PC-3 (cell line): ENCODE results near the gene MUL1. TPM values are rescaled to one million over a fixed set of nuclear protein-coding genes. Genes with fewer than 3 reads are reported as not detected.
A peak's percentile ranks its signal among the peaks of the same experiment; 100 is the strongest.

Source experiments
- ATAC-seq: fragments of 200-7000 bp; cut with Tn5 transposase; 2 replicates; pipeline ENCODE4 v1.9.1; 2020; ENCODE audit warnings: mild to moderate bottlenecking, moderate library complexity
- BruUV-seq: library from RNA; stranded (reverse); fragments of 400-500 nt; replicated peaks from 2 replicates; lab custom pipeline; 2021; lab: Mats Ljungman, UMichigan
- CTCF ChIA-PET: fragments of 300-600 bp; sonication (Branson Sonifier 250); formaldehyde crosslinking; loops from one replicate; lab custom pipeline; 2022; ENCODE audit warnings: antibody characterized with exemption; lab: Charles Lee
- POLR2A ChIA-PET: fragments of 300-600 bp; sonication (Branson Sonifier 250); formaldehyde crosslinking; loops from one replicate; lab custom pipeline; 2022; ENCODE audit warnings: antibody characterized with exemption; ENCODE audit not compliant: unreplicated experiment; lab: Charles Lee
- DNase-seq: peaks from one replicate; pipeline ENCODE4 v3.0.0-alpha.2; 2015
- H2AFZ ChIP-seq: fragments of 300-600 bp; sonication (generic); 2 replicates; pipeline ENCODE4 v1.6.0; 2016; ENCODE audit warnings: antibody characterized with exemption, low read length
- H3F3A ChIP-seq: fragments of 300-600 bp; sonication (generic); one replicate; pipeline ENCODE4 v1.6.0; 2017; ENCODE audit warnings: antibody characterized with exemption, low read length, control low read depth, mild to moderate bottlenecking; ENCODE audit not compliant: unreplicated experiment
- H3K27ac ChIP-seq: fragments of 300-600 bp; sonication (generic); 2 replicates; pipeline ENCODE4 v1.5.1; 2016; ENCODE audit warnings: mild to moderate bottlenecking, low read length
- H3K27me3 ChIP-seq: fragments of 300-600 bp; sonication (generic); 2 replicates; pipeline ENCODE4 v1.6.1; 2016; ENCODE audit warnings: low read length, mixed read lengths
- H3K36me3 ChIP-seq: fragments of 300-600 bp; sonication (generic); 2 replicates; pipeline ENCODE4 v1.6.1; 2016; ENCODE audit warnings: low read depth, mixed run types, low read length, mixed read lengths
- H3K4me1 ChIP-seq: fragments of 300-600 bp; sonication (generic); 2 replicates; pipeline ENCODE4 v1.5.1; 2016; ENCODE audit warnings: low read length; ENCODE audit not compliant: insufficient read depth
- H3K4me2 ChIP-seq: fragments of 300-600 bp; sonication (generic); 2 replicates; pipeline ENCODE4 v1.6.0; 2016; ENCODE audit warnings: low read length
- H3K4me3 ChIP-seq: fragments of 300-600 bp; sonication (generic); 2 replicates; pipeline ENCODE4 v1.5.1; 2016; ENCODE audit warnings: mild to moderate bottlenecking, low read length, mixed read lengths
- H3K79me2 ChIP-seq: fragments of 300-600 bp; sonication (generic); 2 replicates; pipeline ENCODE4 v1.6.1; 2017; ENCODE audit warnings: low read length, mixed read lengths
- H3K9ac ChIP-seq: fragments of 300-600 bp; sonication (generic); 2 replicates; pipeline ENCODE4 v1.6.0; 2016; ENCODE audit warnings: mild to moderate bottlenecking, low read length
- H3K9me2 ChIP-seq: fragments of 300-600 bp; sonication (generic); replicated peaks from 2 replicates; pipeline ENCODE4 v1.6.1; 2016; ENCODE audit warnings: mixed run types, low read length, mixed read lengths
- H3K9me3 ChIP-seq: fragments of 300-600 bp; sonication (generic); 2 replicates; pipeline ENCODE4 v1.6.1; 2016; ENCODE audit warnings: low read length, mixed read lengths
- H4K20me1 ChIP-seq: fragments of 300-600 bp; sonication (generic); 2 replicates; pipeline ENCODE4 v1.6.1; 2016; ENCODE audit warnings: low read length, mixed read lengths
- CTCF ChIP-seq: fragments of 300-600 bp; sonication (generic); conservative IDR thresholded peaks from 2 replicates; pipeline ENCODE4 v1.5.1; 2017; ENCODE audit warnings: antibody characterized with exemption, low read depth, mild to moderate bottlenecking, low read length
- EZH2 ChIP-seq: fragments of 300-600 bp; sonication (generic); IDR thresholded peaks from one replicate; pipeline ENCODE4 v1.6.1; 2017; ENCODE audit warnings: antibody characterized with exemption, mild to moderate bottlenecking, low read length; ENCODE audit not compliant: unreplicated experiment
- EZH2phosphoT487 ChIP-seq: fragments of 300-600 bp; sonication (generic); IDR thresholded peaks from 2 replicates; pipeline ENCODE4 v1.6.1; 2018; ENCODE audit warnings: mild to moderate bottlenecking, antibody characterized with exemption, low read length, borderline replicate concordance
- intact Hi-C: fragments of 100-400 bp; cut with micrococcal nuclease; formaldehyde crosslinking; loops from 2 replicates; pipeline ENCODE4 v1.9.0; 2023
- total RNA-seq: library from RNA; depleted of rRNA; stranded (reverse); fragments of >200 nt; gene quantifications from 2 replicates; pipeline ENCODE4 v1.2.3, GENCODE V29; 2014

MUL1 gene
- total RNA-seq, 1 experiment from 2014 or later: 28.9 TPM

DNA sequence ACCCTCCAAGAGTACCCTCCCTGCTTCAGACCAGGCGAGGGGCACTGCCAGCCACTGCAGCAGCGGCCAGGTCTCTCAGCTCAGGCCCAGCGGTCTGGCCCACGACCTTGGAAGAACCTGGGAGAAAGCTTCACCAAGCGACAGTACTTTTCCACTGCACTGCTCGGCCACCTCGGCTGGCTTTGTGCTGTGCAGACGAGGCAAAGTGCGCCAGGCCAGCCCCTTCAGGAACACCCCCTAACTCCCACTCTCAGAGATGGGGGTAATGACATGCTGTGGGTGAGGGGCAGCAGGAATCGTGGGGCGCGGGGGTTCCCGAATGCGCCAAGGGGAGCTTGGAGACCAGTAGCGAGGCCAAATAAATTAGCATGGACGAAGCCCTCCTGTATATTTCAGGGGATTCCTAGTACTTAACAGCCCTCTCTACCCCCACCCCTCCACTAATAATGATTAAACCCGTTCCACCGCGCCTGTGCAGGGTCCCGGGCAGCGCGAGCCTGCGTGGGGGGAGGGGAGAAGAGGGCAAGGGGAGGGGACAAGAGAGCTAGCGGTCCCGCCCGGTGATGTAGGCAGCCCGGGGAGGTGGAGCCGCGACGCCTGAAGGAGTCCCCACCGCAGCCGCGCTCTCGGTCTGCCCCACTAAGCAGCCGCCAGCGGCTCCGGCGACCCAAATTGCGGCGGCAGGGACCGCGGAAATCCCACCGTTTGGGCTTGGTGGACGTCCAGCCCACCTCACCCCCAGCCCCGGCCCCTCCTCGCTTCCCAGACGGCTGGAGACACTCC lies 44.2 kb upstream of the MUL1 start, which contains the start of gene FAM43B:
Gene FAM43B, plus strand, starts transcription at position 629 of the 783 bp plus-strand sequence. CDS start 401 bp downstream, outside the sequence.
- Histone ChIP-seq H3K27me3 (peaks cover 17% of the 10 kb centered on the region), H3K4me3 (peak within 1 kb of the TSS; percentile 52), H3K9me2 (no peaks in the 10 kb centered on the region), H4K20me1 (no peaks in the 10 kb centered on the region), H3K27ac (no peak within 1 kb of the TSS), H3K9me3 (no peaks in the 10 kb centered on the region), H3K9ac (no peak within 1 kb of the TSS), H3F3A (no peaks in the 10 kb centered on the region), H3K4me1 (no peaks in the 10 kb centered on the region; the same call in 1 of the 2 replicates), H3K79me2 (no peaks in the 10 kb centered on the region), H3K36me3 (no peaks in the 10 kb centered on the region), H3K4me2 (peak within 1 kb of the TSS; percentile 69), H2AFZ (peak within 1 kb of the TSS; percentile 30; the same call in 1 of the 2 replicates)
- ChIA-PET POLR2A (no interaction called here), CTCF (no interaction called here)
- intact Hi-C loops: no loop called here
- peak; percentile 25; the same call in 1 of the 2 replicates for ATAC-seq
- DNase-seq: no peak
- TF ChIP-seq EZH2phosphoT487: no peak
- TF ChIP-seq EZH2: no peak
- no peak for TF ChIP-seq CTCF
- BruUV-seq: no TSS peak

DNA sequence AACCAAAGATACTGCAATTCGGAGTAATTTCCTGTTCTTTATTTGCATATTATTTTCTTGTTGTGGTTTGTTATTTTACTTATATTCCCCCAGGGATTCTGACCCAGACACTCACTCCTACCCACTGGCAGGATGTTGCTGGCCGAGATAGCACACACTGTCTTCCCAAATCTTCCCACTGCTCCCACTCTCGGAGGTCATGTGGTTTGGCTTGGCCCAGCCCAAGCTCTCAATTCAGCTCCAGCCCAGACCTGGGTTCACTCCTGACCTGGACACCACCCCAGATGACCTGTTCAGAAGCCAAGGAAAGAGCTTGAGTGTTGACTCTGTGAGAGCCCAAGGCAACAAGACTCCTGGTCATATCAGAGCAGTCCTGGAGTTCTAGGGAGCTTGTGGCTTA lies 43.2 kb upstream of the MUL1 start:
- TF ChIP-seq EZH2: no peak
- no peak for TF ChIP-seq CTCF
- TF ChIP-seq EZH2phosphoT487: no peak
- Histone ChIP-seq H2AFZ (no peak overlapping the region), H3F3A (no peaks in the 10 kb centered on the region), H3K4me1 (no peaks in the 10 kb centered on the region; the same call in 1 of the 2 replicates), H3K36me3 (no peaks in the 10 kb centered on the region), H3K4me2 (no peak overlapping the region), H3K27me3 (peaks cover 17% of the 10 kb centered on the region), H3K9me2 (no peaks in the 10 kb centered on the region), H3K4me3 (no peak overlapping the region), H3K9ac (no peak overlapping the region), H3K79me2 (no peaks in the 10 kb centered on the region), H3K27ac (no peak overlapping the region), H3K9me3 (no peaks in the 10 kb centered on the region), H4K20me1 (no peaks in the 10 kb centered on the region)
- ChIA-PET CTCF (no interaction called here), POLR2A (no interaction called here)
- ATAC-seq (no peak), DNase-seq (no peak)
- intact Hi-C loops: no loop called here
- no TSS peak for BruUV-seq

DNA sequence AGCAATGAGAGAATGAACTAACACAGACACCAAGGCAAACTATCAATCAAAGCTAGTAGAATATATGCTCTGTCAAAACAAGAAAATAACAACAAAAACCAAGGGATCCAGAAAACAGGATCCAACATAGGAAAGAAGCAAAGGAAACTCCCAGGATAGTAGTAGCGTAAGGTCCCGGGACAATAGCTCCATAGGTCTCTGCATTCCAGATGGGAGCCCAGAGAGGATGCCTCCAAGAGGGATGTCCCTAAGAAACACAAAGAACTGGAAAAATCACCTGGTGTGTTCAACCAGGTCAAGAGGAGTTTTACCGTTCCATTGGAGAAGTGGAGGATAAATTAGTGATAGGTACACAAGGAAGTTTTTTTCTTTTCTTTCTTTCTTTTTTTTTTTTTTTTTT lies 38.7 kb upstream of the MUL1 start:
- no peak overlapping the region for H3K4me2 ChIP-seq
- TF ChIP-seq CTCF (no peak), EZH2 (no peak), EZH2phosphoT487 (no peak)
- DNase-seq (no peak), ATAC-seq (no peak)
- H3K4me1 ChIP-seq: no peaks in the 10 kb centered on the region
- intact Hi-C loops: no loop called here
- H3K27me3 ChIP-seq: peaks cover under 1% of the 10 kb centered on the region; the same call in 1 of the 2 replicates
- no peak overlapping the region for H3K9ac ChIP-seq
- H3K79me2 ChIP-seq: no peaks in the 10 kb centered on the region
- no peaks in the 10 kb centered on the region for H3F3A ChIP-seq
- no peaks in the 10 kb centered on the region for H3K9me2 ChIP-seq
- no peak overlapping the region for H3K27ac ChIP-seq
- BruUV-seq: no TSS peak
- H3K4me3 ChIP-seq: no peak overlapping the region
- ChIA-PET CTCF (no interaction called here), POLR2A (no interaction called here)
- H2AFZ ChIP-seq: no peak overlapping the region
- H3K9me3 ChIP-seq: no peaks in the 10 kb centered on the region
- no peaks in the 10 kb centered on the region for H3K36me3 ChIP-seq
- H4K20me1 ChIP-seq: no peaks in the 10 kb centered on the region
